ENCODE results near the gene RALGDS.
"Not testable (repeated sequence)": the region's sequence is repeated elsewhere in the genome, so short reads cannot be mapped to it uniquely, and the experiment has no call there.

RALGDS gene

DNA sequence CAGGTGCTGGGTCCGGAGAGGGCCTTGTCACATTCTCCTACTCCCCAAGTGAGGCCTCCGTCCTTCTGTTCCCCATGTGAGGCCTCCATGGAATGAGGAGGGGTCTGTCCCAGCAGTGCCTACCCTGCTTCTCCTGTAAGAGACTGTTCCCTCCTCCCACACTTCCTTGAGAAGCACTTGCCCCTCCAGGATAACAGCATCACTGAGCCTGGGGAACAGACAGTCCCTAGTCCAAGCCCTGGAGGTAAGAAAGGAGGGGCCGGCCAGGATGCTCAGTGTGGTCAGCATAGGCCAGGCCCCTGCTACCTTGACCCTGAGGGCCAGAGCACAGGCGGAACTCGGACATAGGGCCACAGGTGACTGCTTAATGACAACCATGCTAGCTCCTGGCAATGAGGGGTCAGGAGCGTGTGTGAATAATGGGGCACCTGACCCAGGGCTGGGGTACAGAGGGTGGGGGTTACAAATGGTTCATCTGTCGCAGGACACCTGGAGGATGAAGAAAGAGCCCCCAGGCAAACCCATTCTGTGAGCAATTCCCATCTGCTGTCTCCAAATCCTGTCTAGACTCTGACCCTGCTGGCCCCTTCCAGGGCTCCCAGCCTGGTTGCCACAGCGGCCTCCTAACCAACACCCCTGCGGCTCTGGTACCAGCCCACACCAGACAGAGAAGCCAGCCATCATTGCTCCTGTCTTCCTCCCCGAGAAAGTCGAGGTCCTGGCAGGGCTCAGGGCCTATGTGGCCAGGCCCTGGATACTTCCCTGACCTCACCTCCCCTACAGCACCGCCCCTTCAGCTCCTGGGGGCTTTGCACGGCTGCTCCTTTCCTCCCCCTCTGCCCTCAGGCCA lies 20.3 kb downstream of the RALGDS start:
- no peak overlapping the region for H3K4me3 ChIP-seq
- no peak overlapping the region for H3K27ac ChIP-seq

DNA sequence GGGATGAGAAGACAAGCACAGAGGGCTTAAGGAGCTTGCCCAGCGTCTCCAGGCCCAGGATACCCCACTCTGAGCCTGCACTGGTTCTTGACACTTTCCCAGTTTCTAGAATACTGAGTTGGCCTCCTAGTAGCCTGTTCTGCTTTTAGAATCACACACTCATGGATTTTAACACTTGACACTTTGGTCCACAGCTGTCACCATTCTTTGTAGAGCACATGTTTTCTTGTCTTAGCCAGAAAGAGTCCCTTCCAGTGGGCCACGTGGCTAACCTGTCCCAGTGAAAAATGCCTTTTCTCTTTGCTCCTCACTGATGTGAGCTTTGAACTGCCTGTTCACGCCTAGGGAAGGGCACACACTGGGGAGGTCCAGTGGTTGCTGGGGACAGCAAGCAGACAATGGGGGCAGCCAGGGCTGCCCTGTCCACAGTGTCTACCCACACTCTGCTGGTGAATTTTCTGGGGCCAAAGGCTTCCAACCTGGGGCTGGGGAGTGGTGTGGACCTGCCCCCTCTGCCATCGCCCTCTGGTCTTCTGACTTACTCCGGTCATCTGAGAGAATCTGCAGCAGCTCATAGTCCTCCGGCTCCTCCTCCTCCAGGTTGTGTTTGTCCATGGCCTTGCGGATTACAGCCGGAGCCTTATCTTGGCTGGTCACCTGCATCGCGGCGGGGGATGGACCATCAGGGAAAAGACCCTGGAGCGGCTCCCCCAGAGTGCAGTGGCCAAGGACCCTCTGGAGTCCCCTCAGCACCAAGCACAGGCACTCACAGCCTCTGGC lies 21.1 kb downstream of the RALGDS start:
- Histone ChIP-seq H3K27ac (no peak overlapping the region), H3K4me3 (no peak overlapping the region)

DNA sequence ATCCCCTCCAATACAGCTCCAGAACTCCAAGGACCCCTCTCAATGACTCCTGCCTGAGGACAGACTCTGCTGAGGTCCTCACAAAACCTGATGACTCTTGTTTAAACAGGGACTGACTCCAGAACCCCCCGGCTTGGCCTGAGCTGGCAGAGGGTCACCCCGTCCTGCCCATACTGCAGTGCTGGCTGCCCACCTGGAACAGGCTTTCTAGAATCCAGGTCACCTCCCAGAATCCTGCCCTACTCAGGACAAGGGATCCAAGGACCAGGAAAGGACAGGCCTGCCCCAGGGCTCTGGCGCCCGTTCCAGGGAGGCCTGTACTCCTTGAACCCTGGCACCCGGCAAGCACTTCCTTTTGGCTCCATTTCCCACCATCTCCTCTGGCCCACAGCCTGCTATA lies 22.2 kb downstream of the RALGDS start:
- no peak overlapping the region for H3K4me3 ChIP-seq
- H3K27ac ChIP-seq: no peak overlapping the region

DNA sequence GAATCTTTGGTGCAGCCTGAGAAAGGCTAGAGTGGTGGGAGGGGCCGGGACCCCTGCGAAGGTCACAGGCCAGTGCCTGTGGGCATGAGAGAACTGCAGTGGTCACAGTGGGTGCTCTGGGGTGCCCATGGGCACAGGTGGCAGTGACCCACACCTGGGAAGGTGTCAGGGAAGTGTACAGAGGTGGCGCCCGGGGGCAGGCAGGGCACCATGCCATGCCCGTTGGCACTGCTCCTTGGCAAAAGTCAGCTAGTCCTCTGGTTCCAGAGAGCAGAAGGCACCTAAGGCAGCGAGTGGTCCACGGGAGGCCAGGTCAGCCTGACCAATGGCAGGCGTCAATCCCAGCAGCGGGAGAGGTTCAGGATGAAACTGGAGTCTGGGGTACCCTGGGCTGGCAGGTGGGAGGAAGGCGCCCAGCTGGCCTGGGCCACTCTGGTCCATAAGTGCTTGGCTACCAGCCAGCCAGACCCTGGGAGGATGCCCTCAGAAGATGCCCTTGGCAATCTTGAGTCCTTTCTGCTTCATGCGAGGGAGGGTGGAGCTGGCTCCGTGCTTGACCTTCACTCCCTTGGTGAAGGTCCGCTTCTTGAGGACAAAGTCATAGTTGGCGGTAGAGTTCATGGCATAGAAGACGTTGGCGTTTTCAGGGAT lies 22.8 kb downstream of the RALGDS start:
- Histone ChIP-seq H3K27ac (no peak overlapping the region), H3K4me3 (no peak overlapping the region)

DNA sequence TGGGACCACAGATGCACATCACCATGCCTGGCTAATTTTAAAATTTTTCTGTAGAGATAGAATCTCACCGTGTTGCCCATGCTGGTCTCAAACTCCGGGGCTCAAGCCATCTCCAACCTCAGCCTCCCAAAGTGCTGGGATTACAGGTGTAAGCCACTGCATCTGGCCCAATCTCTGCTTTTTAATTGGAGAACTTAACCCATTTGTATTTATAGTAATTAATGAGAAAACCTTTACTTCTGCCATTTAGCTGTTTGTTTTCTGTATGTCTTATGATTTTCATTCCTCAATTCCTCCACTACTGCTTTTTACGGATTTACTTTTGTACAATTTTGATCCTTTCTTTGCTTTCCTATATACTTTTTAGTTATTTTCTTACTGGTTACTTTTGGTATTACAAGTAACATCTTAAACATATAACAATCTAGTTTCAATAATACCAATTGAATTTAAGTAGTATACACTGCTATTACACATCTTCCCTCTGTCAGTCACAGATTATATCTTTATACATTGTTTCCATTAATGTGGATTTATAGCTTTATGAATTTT lies 26.1 kb downstream of the RALGDS start:
- Histone ChIP-seq H3K27ac (no peak overlapping the region), H3K4me3 (no peak overlapping the region)

DNA sequence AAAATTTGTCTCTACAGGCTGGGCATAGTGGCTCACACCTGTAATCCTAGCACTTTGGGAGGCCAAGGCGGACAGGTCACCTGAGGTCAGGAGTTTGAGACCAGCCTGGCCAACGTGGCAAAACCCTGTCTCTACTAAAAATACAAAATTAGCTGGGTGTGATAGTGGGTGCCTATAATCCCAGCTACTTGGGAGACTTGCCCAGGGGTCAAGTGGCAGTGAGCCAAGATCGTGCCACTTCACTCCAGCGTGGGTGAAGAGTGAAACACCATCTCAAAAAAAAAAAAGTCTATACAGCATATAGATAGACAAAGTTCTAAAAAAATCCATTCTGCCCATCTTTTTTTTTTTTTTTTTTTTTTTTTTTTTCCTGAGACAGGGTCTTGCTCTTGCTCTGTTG lies 26.7 kb downstream of the RALGDS start:
- H3K4me3 ChIP-seq: not testable (repeated sequence)

DNA sequence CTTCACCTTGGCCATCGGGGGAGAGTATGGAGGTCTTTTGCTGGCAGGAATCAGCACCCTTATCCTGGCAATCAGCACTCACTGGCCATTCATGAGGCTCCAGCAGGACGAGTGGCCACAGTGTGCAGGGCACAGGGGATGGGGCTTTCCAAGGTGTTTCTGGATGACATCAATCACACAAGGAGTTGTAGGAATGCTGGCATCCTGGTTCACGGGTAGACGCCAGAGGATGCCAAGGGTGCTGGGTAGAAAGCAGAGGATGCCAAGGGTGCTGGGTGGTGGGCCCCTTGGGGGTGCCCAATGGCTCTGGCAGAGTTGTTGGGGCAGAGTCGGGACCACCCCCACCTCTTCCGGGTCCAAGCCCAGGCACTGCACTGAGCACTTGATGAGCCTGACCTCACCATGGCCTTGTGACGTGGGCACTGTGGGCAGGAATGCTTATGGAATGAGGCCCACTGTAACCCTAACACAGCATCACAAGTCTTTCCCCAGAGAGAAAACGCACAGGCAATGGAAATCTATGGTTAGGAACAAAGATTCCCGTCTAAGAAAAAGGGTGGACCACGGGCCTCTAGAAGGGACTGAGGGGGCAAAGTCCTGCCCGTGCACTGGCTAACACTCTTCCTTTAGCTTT lies 30.2 kb downstream of the RALGDS start:
- no peak overlapping the region for H3K27ac ChIP-seq
- no peak overlapping the region for H3K4me3 ChIP-seq

More for the DNA sequence above, 26.7 kb downstream of the RALGDS start:
- not testable (repeated sequence) for H3K27ac ChIP-seq

DNA sequence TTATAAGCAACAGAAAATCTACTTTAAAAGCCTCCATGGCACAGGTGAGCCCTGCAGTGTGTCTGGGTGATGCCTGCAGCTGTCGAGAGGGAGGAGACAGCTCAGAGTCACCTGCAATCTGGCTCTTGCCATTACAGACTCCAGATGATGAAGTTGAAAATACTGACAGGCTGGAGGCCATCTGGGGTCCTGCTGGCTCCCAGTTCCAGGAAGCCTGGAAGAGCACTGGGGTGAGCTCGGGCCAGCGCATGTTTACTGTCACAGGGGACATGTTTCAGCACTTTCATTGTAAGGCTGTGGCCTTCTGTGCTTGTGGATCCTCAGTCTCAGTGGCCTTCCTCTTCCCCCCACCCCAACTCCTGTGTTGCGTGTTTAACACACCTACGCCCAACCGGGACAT lies 30.9 kb downstream of the RALGDS start:
- no peak overlapping the region for H3K27ac ChIP-seq
- no peak overlapping the region for H3K4me3 ChIP-seq

DNA sequence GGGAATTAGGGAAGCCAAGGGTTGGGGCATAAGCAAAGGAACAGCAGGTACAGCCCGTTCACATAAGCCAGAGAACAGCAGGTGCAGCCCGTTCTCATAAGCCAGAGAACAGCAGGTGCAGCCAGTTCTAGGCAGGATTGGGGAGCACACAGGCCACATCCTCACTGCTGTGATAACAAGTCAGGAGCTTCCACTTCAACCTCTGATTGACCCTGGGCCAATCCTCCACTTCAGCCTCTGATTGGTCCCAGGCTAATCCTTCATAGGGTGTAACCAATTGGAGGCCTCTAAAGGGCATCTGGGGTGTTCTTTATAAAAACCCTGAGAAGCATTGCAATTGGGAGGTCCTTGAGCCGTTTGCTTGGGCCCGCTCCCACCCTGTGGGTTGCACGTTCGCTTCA lies 31.8 kb downstream of the RALGDS start:
- Histone ChIP-seq H3K27ac (no peak overlapping the region), H3K4me3 (no peak overlapping the region)

DNA sequence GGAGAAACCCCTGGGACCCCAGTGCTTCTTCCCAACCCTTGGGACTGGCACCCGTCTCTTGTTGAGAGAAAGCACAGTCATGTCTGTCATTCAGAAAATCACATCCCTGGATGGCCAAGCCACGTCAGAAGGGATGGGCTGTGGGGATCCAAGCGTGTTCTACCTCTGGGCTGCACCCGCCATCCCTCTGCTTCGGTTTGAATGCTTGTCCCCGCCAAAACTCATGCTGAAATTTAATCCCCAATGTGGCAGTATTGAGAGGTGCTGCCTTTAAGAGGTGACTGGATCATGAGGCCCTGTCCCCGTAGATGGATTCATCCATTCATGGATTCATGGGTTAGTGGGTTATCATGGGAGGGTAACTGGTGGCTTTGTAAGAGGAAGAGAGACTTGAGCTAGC lies 32.3 kb downstream of the RALGDS start:
- no peak overlapping the region for H3K27ac ChIP-seq
- no peak overlapping the region for H3K4me3 ChIP-seq

DNA sequence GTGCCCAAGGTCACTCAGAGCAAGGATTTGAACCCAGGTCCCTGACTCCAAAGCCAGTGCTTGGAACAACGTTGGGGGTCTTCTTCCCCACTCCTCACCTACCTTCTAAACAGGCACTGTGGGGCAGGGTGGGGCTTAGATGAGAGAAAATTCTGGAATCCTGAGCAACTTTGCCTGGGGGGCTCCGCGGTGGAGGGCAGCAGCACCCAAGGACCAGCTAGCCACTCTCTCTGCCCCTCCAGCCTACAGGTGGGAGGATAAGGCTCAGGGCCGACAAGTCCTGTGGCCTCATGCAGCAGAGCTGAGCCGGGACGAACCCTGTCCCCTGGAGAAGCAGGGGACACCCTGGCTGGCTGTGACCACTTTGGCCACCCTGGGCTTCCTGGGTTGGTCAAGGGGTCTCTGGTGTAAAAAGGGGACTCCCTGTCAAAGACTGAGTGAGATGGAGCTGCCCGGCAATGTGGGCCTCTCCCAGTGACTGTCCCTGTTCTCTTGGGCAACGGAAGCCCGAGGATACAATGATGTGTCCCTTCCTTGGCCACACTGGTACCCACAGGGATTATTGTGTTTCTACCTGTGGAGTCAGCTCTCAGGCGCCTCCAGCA lies 32.8 kb downstream of the RALGDS start:
- H3K4me3 ChIP-seq: no peak overlapping the region
- no peak overlapping the region for H3K27ac ChIP-seq

DNA sequence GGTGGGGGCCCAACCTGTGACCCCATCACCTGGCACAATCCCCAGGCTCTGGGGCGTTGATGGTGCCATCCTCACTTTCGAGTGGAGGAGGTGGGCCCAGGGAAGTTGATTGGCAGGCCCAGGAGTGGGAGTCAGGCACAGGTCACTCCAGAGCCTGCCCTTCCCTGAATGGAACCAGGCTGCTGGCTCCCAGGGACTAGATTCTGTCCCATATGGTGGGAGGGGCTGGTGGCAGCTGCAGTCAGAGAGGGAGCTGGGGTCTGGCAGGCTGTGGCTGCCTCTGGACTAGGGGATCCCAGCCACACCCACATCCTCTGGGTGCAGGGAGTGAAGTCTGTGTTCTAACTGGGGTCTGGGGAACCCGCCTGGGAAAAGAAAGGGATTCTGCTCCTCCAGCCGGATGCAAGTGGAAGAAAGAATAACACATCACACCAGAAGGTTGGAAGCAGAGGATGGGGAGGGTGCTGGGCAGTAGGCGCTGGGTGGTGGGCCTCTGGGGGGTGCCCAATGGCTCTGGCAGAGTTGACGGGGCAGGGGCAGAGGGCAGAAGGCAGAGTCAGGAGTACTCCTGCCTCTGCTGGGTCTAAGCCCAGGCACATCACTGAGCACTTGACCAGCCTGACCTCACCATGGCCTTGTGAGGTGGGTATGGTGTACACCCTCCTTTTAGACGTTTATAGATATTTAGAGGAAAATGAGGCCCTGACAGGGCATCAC lies 33.5 kb downstream of the RALGDS start:
- Histone ChIP-seq H3K4me3 (no peak overlapping the region), H3K27ac (no peak overlapping the region)

DNA sequence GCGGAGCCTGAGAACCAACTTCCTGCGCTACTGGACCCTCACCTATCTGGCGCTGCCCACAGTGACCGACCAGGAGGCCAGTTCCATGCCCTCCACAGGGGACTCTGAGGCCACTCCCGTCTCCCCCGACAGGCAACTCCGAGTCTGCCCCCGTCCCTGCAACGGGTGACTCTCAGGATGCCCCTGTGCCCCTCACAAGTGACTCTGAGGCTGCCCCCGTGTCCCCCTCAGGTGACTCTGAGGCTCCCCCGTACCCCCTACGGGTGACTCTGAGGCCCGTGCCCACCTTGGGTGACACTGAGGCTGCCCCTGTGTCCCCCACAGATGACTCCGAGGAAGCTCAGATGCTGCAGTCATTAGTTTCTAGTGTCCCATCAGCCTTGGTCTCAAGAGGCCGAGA lies 34.1 kb downstream of the RALGDS start:
- Histone ChIP-seq H3K27ac (no peak overlapping the region), H3K4me3 (no peak overlapping the region)

DNA sequence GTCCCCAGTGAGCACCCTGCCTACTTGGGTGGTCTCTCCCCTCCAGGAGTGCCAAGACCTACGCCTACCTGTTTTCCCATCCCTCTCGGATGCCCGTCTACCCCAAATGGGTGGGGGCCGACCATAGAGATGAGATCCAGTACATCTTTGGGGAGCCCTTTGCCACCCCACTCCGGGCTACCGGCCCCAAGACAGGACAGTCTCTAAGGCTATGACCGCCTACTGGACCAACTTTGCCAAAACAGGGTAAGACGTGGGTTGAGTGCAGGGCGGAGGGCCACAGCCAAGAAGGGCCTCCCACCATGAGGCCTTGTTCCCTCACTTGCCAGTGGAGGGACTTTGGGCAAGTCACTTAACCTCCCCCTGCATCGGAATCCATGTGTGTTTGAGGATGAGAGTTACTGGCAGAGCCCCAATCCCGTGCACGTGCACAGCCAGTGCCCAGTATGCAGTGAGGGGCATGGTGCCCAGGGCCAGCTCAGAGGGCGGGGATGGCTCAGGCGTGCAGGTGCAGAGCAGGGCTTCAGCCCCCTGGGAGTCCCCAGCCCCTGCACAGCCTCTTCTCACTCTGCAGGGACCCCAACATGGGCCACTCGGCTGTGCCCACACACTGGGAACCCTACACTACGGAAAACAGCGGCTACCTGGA lies 34.7 kb downstream of the RALGDS start:
- not testable (repeated sequence) for H3K27ac ChIP-seq, H3K4me3 ChIP-seq

DNA sequence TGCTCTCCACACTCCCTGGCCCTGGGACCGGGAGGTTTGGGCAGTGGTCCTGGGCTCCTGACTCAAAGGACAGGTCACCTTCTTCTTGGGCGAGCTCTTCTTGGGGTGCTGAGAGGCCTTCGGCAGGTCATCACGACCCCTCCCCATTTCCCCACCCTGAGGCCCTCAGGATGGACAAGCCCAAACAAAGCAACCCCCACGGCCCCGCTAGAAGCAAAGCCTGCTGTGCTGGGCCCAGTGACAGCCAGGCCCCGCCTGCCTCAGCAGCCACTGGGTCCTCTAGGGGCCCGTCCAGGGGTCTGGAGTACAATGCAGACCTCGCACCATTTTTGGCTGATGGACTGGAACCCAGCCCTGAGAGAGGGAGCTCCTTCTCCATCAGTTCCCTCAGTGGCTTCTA lies 37.4 kb downstream of the RALGDS start:
- H3K4me3 ChIP-seq, H3K27ac ChIP-seq: not testable (repeated sequence)

DNA sequence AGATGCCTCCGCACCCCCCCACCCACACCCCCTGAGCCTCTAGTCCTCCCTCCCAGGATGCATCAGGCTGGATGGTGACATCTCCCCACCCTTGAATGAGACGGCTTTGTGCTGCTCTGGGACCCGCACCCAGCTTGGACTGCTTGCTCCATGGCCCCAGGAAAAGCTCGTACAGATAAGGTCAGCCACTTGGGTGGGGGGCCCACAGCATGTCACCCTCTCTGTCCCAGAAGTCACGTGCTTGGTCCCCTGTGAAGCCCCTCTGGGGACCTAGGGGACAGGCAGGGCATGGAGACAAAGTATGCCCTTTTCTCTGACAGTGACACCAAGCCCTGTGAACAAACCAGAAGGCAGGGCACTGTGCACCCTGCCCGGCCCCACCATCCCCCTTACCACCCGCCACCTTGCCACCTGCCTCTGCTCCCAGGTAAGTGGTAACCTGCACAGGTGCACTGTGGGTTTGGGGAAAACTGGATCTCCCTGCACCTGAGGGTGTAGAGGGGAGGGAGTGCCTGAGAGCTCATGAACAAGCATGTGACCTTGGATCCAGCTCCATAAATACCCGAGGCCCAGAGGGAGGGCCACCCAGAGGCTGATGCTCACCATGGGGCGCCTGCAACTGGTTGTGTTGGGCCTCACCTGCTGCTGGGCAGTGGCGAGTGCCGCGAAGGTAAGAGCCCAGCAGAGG lies 38.9 kb downstream of the RALGDS start:
- H3K27ac ChIP-seq, H3K4me3 ChIP-seq: not testable (repeated sequence)

DNA sequence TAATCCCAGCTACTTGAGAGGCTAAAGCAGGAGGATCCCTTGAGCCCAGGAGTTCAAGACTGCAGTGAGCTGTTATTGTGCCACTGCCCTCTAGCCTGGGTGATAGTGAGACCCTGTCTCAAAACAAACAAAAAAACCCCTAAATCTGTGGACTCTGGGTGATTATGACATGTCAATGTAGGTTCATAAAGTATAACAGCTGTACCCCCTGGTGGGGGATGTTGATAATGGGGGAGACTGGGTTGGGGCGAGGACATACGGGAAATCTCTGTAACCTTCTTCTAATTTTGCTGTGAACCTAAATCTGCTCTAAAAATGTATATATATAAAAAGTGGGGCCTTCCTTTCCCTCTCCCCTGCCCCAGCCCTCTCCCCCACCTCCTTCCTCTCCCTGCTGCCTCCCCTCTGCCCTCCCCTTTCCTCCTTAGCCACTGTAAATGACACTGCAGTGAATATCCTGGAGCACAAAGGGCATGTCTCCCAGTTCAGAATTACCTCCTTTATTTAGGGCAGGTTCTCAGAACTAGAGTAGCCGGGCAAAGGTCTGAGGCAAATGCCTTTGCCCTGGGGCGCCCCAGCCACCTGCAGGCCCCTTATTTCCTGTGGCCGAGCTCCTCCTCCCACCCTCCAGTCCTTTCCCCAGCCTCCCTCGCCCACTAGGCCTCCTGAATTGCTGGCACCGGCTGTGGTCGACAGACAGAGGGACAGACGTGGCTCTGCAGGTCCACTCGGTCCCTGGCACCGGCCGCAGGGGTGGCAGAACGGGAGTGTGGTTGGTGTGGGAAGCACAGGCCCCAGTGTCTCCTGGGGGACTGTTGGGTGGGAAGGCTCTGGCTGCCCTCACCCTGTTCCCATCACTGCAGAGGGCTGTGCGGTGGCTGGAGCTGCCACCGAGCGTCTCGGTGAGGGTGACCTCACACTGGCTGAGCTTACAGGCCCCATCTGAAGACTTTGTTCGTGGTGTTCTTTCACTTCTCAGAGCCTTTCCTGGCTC lies 40.0 kb downstream of the RALGDS start:
- not testable (repeated sequence) for H3K27ac ChIP-seq, H3K4me3 ChIP-seq
